Activated gamma-delta T cell (primary cell): ENCODE measurements around the gene PCNA.
"Not testable (repeated sequence)": the region's sequence is repeated elsewhere in the genome, so short reads cannot be mapped to it uniquely, and the experiment has no call there.

Experiments used
- DNase-seq: peaks from one replicate; lab custom pipeline; 2025; lab: John Stamatoyannopoulos, UW

Gene PCNA

DNA sequence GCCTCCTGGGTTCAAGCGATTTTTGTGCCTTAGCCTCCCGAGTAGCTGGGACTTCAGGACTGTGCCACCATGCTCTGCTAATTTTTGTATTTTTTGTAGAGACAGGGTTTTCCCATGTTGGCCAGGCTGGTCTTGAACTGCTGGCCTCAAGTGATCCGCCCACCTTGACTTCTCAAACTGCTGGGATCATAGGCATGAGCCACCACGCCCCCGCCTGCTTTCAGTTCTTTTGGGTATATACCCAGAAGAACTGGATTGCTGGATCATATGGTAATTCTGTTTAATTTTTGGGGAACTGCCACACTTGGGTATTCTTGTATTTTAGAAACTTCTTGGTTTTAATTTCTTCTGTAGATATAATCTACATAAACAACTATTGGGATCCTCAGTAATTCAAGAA lies 24.1 kb upstream of the PCNA start:
- DNase-seq = no peak

GRCh38 chr20:5141615-5142014 lies 21.9 kb upstream of the PCNA start:
- no peak for DNase-seq

DNA sequence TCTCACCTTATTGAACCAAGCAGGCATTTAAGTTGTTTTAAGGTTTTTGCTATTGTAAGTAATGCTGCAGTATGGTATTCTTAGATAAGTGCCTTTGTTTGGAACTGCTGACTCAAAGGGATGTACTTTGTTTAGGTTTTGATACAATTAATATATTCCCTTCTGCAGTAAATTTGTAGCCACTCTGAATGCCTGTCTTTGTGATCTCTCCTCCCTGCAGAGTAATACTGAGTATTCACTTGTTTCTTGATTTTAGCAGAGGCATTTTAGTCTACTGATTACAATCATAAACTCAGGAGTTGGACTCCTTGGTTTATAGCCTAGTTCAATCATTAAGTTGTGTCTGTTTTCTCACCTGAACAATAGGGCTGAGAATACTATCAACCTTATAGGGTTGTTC lies 20.4 kb upstream of the PCNA start:
- DNase-seq = no peak

- DNase-seq = no peak
Observed at GRCh38 chr20:5136096-5136495, 16.3 kb upstream of the PCNA start.

DNA sequence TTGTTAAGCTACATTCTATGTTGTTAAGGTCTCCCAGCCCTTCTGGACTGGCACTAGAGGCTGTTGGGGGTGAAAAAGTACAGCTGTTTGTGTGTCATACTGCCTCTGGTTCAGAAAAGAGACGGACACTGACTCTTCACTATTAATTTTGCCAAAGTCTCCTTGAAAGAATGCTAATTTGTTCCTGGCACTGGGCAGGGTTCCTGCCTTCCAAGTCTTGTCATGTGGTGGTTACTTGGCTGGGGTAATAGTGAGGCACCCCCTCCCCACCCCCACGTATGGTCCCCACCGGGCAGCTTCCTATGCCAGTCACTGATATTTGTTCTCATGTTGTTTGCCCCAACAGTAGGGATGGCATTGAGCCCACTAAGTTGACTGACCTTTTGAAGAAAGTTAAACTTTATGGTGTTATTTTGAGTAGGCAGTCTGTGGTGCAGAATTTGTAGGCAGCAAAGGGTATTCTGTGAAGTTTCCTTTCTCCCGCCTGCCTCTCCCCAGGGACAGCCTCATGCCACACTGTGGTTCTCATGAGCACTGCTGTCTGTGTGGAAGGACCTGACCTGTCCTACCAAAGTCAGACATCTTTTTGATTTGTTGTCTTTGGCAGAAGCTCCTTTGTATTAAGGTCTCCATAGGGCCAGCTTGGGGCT lies 15.7 kb upstream of the PCNA start:
- DNase-seq = no peak

DNA sequence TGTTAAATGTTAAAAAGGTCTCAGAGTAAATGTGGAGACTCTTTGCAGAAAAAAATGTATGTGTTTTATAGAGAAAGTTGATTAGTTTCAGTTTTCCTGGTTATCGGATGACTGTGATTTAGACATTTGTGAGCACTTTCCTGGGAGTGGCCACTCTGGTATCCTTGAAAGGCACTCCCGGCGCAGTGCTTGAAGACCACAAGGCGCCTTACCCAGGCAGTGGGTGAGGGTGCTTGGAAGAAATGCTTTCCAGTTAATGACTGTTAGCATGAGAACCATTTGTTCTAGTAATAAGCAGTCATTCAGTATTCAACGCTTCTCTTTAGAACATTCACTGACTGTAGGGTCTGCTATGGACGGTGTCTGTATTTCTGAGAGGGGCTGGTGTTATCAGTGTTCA lies 14.2 kb upstream of the PCNA start:
- no peak for DNase-seq

DNA sequence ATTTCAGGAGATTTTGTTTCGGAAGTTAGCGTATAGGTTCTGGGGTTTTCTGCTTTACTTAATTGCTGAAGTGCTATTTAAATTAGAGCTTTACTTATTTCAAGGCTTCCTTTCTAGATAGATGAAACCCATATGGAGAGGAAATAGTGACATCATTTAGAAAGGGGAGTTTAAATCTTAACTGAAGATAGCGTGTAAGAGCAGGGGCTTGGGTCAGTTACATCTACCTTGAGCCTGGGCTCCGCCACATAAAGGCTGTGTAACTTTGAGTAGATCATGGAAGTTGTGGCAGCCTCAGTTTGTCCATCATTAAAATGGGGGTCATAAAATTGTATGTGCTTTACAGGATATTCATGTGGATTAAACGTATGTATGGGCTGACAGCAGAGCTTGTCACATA lies 11.7 kb upstream of the PCNA start:
- no peak for DNase-seq

GRCh38 chr20:5128886-5129285 lies 9.1 kb upstream of the PCNA start:
- no peak for DNase-seq

DNA sequence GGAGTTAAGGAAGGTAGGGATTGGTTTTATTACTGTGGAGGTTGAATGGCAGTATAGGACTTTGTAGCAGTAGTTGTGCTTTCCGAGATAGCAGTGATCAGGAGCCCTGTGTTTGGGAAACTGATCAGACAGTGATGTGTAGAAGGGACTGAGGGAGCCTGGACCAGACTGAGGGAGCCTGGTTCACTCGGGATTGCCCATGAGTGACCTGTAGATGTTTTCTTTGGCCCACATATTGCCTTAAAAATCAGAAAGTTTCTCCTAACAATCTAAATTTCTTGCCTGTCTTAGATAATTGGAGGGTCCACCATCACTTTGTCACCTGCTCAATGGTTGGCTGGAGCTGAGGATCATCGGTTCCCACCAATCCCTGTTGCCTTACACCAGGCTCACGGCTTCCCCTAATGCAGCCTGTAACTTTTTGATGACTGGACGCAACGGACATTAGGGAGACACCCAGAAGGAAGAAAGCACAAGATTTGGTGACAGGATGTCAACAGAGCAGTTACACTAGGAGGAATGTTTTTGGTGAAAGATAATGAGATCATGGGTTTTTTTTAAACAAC lies 8.2 kb upstream of the PCNA start:
- DNase-seq = no peak

- peak; percentile 29 for DNase-seq
Observed at GRCh38 chr20:5127204-5127858, 7.6 kb upstream of the PCNA start.

- DNase-seq = peak; percentile 100
Observed at GRCh38 chr20:5126512-5127203, 6.9 kb upstream of the PCNA start, which contains the start of gene CDS2. TSS of gene CDS2 (plus strand) at chr20:5127008. CDS start at chr20:5127093, 85 bp downstream.

- no peak for DNase-seq
Observed at GRCh38 chr20:5122873-5123260, 3.1 kb upstream of the PCNA start.

- DNase-seq = no peak
Observed at GRCh38 chr20:5120185-5120476, 373 bp upstream of the PCNA start.

GRCh38 chr20:5119143-5119434 lies 669 bp downstream of the PCNA start:
- DNase-seq = no peak

- no peak for DNase-seq
Observed at GRCh38 chr20:5118220-5119142, 1.3 kb downstream of the PCNA start.

DNA sequence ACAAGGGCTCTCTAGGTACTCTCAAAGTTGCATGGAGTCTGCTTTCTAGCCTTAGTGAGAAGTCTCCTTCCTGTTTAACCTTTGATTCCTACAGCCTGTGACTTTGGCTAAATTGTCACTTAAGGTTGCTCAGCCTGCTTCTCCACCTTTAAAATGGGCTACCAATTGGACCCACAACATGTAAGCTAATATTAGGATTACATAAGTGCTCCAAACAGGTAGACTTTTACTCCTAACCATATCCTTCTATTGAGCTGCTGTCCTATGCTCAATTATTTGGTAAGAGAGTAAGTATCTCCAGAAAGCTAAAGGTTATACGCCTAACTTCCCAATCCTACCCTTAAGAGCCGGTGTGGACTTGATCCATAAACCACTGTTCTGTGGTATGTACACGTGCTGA lies 2.9 kb downstream of the PCNA start:
- no peak for DNase-seq

DNA sequence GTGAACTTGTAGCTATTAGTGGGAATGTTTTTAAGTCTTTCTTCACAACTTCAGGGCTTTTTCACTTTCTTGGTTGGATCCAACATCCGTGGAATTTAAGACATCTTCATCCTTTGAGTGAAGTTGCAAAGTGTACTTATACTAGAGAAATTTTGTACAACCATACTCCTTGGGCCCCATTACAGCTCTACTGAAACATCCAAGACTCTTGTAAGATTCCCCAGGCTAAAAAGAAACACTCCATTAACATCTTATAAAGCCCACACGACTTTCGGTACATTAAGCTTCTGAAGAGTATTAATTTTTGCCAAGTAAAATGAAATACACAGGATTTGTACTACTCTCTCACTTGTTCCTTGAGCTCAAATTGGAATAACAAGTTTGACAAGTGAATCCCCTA lies 5.4 kb downstream of the PCNA start:
- no peak for DNase-seq

DNA sequence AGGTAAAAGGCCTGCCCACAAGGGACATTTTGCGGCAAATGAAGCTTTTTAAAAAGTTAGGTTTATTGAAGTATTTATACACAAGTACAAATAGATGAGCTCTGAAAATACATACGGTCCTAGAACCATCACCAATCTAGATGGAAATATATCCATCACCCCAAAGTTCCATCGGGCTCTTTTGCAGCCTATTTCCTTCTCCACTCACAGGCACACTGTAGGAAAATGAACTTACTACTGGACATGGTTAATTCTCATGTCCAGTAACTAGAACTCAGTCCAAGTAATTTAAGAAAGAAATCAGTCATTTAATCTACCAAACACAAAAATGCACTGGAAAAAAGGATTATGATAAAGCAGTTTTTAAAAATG lies 6.2 kb downstream of the PCNA start:
- no peak for DNase-seq

GRCh38 chr20:5109276-5109675 lies 10.5 kb downstream of the PCNA start:
- DNase-seq = no peak

DNA sequence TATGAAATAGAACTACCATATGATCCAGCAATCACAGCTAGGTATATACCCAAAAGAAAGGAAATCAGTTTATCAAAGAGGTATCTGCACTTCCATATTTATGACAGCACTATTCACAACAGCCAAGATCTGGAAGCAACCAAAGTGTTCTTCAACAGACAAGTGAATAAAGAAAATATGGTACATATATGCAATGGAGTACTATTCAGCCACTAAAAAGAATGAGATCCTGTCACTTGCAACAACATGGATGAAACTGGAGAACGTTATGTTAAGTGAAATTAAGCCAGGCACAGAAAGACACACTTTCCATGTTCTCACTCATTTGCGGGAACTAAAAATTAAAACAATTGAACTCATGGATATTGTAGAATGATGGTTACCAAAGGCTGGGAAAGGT lies 15.3 kb downstream of the PCNA start:
- no peak for DNase-seq

DNA sequence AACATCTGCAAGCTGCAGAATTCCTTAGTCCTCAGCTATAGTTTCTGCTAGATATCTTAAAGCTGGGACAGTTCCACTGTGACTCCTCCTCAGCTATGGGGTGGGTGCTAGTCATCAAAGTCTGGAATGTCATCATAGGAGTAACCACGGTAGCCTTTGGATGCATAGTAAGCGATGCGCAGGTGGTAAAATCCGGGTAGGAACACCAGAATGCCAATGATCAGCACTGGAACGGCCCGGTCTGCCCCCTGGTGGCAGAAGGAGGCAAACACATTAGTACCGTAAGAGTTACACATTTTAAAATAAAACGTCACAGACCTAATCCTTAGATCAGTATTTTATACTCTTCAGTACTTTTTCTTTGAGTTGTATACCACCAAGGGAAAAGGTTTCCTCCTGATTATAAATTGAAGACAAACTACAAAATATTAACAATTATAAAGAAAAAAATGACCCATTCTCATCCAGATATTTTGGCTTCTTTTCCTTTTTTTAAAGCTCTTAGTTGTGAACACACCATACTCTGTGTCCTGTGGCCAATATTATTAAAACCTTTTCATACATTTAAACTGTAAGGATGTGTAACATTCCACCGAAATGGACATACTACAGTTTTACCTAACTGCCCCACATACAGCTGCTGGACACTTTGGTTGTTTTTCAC lies 18.9 kb downstream of the PCNA start:
- no peak for DNase-seq

GRCh38 chr20:5099909-5100308 lies 19.8 kb downstream of the PCNA start:
- not testable (repeated sequence) for DNase-seq
